HG02970 (cell line): ENCODE results near the gene DPPA4.

Experiments
- ATAC-seq: cut with Tn5 transposase; IDR thresholded peaks from one replicate; pipeline ENCODE4 v1.9.1; 2021; ENCODE audit warnings: mild to moderate bottlenecking, moderate library complexity, moderate number of reproducible peaks; ENCODE audit not compliant: unreplicated experiment, low FRiP score

Gene DPPA4

GRCh38 chr3:109339714-109340648 lies 2.6 kb upstream of the DPPA4 start:
- no peak for ATAC-seq

- ATAC-seq = no peak
Observed at GRCh38 chr3:109339197-109339596, 1.9 kb upstream of the DPPA4 start.

GRCh38 chr3:109338322-109338721 lies 976 bp upstream of the DPPA4 start:
- no peak for ATAC-seq

GRCh38 chr3:109336291-109336861 lies 970 bp downstream of the DPPA4 start:
- ATAC-seq = no peak

- ATAC-seq = no peak
Observed at GRCh38 chr3:109334572-109334971, 2.8 kb downstream of the DPPA4 start.

GRCh38 chr3:109331692-109332091 lies 5.7 kb downstream of the DPPA4 start:
- ATAC-seq = no peak

- ATAC-seq = no peak
Observed at GRCh38 chr3:109330405-109330804, 6.9 kb downstream of the DPPA4 start.

- no peak for ATAC-seq
Observed at GRCh38 chr3:109328202-109328601, 9.1 kb downstream of the DPPA4 start.

- ATAC-seq = no peak
Observed at GRCh38 chr3:109325657-109326056, 11.7 kb downstream of the DPPA4 start.

- ATAC-seq = no peak
Observed at GRCh38 chr3:109325109-109325508, 12.2 kb downstream of the DPPA4 start.

- no peak for ATAC-seq
Observed at GRCh38 chr3:109316162-109316730, 21.1 kb downstream of the DPPA4 start, which contains the start of gene DPPA2. Gene DPPA2 (minus strand): TSS chr3:109316517. CDS start chr3:109314542, 1,975 bp downstream.

GRCh38 chr3:109313061-109313460 lies 24.3 kb downstream of the DPPA4 start:
- no peak for ATAC-seq

- ATAC-seq = no peak
Observed at GRCh38 chr3:109297496-109297895, 39.9 kb downstream of the DPPA4 start.

- no peak for ATAC-seq
Observed at GRCh38 chr3:109284071-109284470, 53.3 kb downstream of the DPPA4 start.

GRCh38 chr3:109278546-109278945 lies 58.8 kb downstream of the DPPA4 start:
- ATAC-seq = no peak

- no peak for ATAC-seq
Observed at GRCh38 chr3:109278141-109278540, 59.2 kb downstream of the DPPA4 start.
